GM12865 (cell line): ENCODE results near the gene PRPSAP2.

ENCODE experiments used
- DNase-seq: peaks from one replicate; pipeline ENCODE4 v3.0.0; 2010; ENCODE audit warnings: low read depth
- H3K4me3 ChIP-seq: 2 replicates; pipeline ENCODE4 v1.5.1; 2011; ENCODE audit warnings: mild to moderate bottlenecking, low read depth, low read length, control low read depth
- CTCF ChIP-seq: IDR thresholded peaks from 2 replicates; pipeline ENCODE4 v1.5.1; 2011; ENCODE audit warnings: low read length, control low read depth, low read depth, inconsistent platforms; ENCODE audit not compliant: insufficient read depth; ENCODE audit errors: missing control alignments

The PRPSAP2 gene

GRCh38 chr17:18928628-18929125 lies 70.7 kb downstream of the PRPSAP2 start:
- TF ChIP-seq CTCF, result peak; percentile 27
- H3K4me3 ChIP-seq, result no peak overlapping the region
- DNase-seq, result peak; percentile 49

- no peak overlapping the region for H3K4me3 ChIP-seq
- TF ChIP-seq CTCF, result no peak
- peak; percentile 21 for DNase-seq
Observed at GRCh38 chr17:18932360-18933055, 74.6 kb downstream of the PRPSAP2 start.

GRCh38 chr17:18933102-18934058 lies 75.4 kb downstream of the PRPSAP2 start:
- DNase-seq, result peak; percentile 47
- no peak for TF ChIP-seq CTCF

GRCh38 chr17:18937981-18938691 lies 80.2 kb downstream of the PRPSAP2 start:
- no peak for DNase-seq
- no peak for TF ChIP-seq CTCF
- no peak overlapping the region for H3K4me3 ChIP-seq

More at GRCh38 chr17:18933102-18934058, 75.4 kb downstream of the PRPSAP2 start:
- no peak overlapping the region for H3K4me3 ChIP-seq

GRCh38 chr17:18938692-18939023 lies 80.7 kb downstream of the PRPSAP2 start:
- no peak for TF ChIP-seq CTCF
- H3K4me3 ChIP-seq, result no peak overlapping the region
- DNase-seq, result no peak

- H3K4me3 ChIP-seq, result no peak overlapping the region
- no peak for TF ChIP-seq CTCF
- DNase-seq, result no peak
Observed at GRCh38 chr17:18944646-18945045, 86.7 kb downstream of the PRPSAP2 start.
